Coronary artery (tissue), 2 donors: ENCODE data around the gene BMPR2.

Experiments
- DNase-seq: peaks from one replicate; pipeline ENCODE4 v3.0.0-alpha.2; 2017; ENCODE audit warnings: low spot score
- H3K27ac ChIP-seq, 2 donors: fragments of 200-600 bp; sonication (generic); one replicate each; pipeline ENCODE4 v1.5.1; 2016 to 2019
- H3K4me3 ChIP-seq: fragments of 200-600 bp; sonication (generic); 2 replicates; pipeline ENCODE4 v1.5.1; 2016; ENCODE audit warnings: mild to moderate bottlenecking, moderate library complexity
- CTCF ChIP-seq: fragments of 200-600 bp; sonication (generic); IDR thresholded peaks from one replicate; pipeline ENCODE4 v1.5.1; 2019; ENCODE audit warnings: antibody characterized with exemption

BMPR2 gene

GRCh38 chr2:202387608-202388342, 11.6 kb downstream of the BMPR2 start:
- H3K27ac ChIP-seq: no peak overlapping the region
- no peak for DNase-seq
- H3K4me3 ChIP-seq: no peak overlapping the region
- TF ChIP-seq CTCF: no peak

GRCh38 chr2:202400941-202401340, 24.8 kb downstream of the BMPR2 start:
- no peak for DNase-seq
- no peak for TF ChIP-seq CTCF
- Histone ChIP-seq H3K27ac (no peak overlapping the region), H3K4me3 (no peak overlapping the region)

- TF ChIP-seq CTCF: no peak
- no peak overlapping the region for H3K27ac ChIP-seq
Observed at GRCh38 chr2:202405798-202406197, 29.7 kb downstream of the BMPR2 start.

GRCh38 chr2:202406445-202406978, 30.4 kb downstream of the BMPR2 start:
- DNase-seq: no peak
- H3K27ac ChIP-seq: no peak overlapping the region

More at GRCh38 chr2:202405798-202406197, 29.7 kb downstream of the BMPR2 start:
- no peak for DNase-seq
- H3K4me3 ChIP-seq: no peak overlapping the region

GRCh38 chr2:202408546-202409140, 32.5 kb downstream of the BMPR2 start:
- no peak overlapping the region for H3K27ac ChIP-seq

More at GRCh38 chr2:202406445-202406978, 30.4 kb downstream of the BMPR2 start:
- TF ChIP-seq CTCF: no peak
- no peak overlapping the region for H3K4me3 ChIP-seq

GRCh38 chr2:202410092-202410491, 34.0 kb downstream of the BMPR2 start:
- no peak for DNase-seq
- no peak for TF ChIP-seq CTCF
- Histone ChIP-seq H3K4me3 (no peak overlapping the region), H3K27ac (no peak overlapping the region)

More at GRCh38 chr2:202408546-202409140, 32.5 kb downstream of the BMPR2 start:
- H3K4me3 ChIP-seq: no peak overlapping the region
- TF ChIP-seq CTCF: no peak
- no peak for DNase-seq
